Smooth muscle cell (in vitro differentiated cells): Measurements from ENCODE around the gene PGRMC1. TPM values are rescaled to one million over a fixed set of nuclear protein-coding genes. Genes with fewer than 3 reads are reported as not detected.

Source experiments
- DNase-seq: peaks from one replicate; lab custom pipeline; 2025; ENCODE audit not compliant: unreplicated experiment; lab: John Stamatoyannopoulos, UW
- H2AFZ ChIP-seq: fragments of 200-600 bp; sonication (generic); 2 replicates; pipeline ENCODE4 v1.6.0; 2016; ENCODE audit warnings: antibody characterized with exemption, low read depth, mild to moderate bottlenecking
- H3F3A ChIP-seq: fragments of 200-600 bp; sonication (generic); 2 replicates; pipeline ENCODE4 v1.6.0; 2017; ENCODE audit warnings: antibody characterized with exemption, low read depth
- H3K27ac ChIP-seq: fragments of 200-600 bp; sonication (generic); 2 replicates; pipeline ENCODE4 v1.5.1; 2016; ENCODE audit warnings: low read depth, mild to moderate bottlenecking
- H3K27me3 ChIP-seq: fragments of 200-600 bp; sonication (generic); 2 replicates; pipeline ENCODE4 v1.6.1; 2016; ENCODE audit warnings: low read depth, mild to moderate bottlenecking
- H3K36me3 ChIP-seq: fragments of 200-600 bp; sonication (generic); 2 replicates; pipeline ENCODE4 v1.5.1; 2016; ENCODE audit warnings: low read depth
- H3K4me1 ChIP-seq: fragments of 200-600 bp; sonication (generic); 2 replicates; pipeline ENCODE4 v1.5.1; 2016; ENCODE audit warnings: low read depth
- H3K4me2 ChIP-seq: fragments of 200-600 bp; sonication (generic); 2 replicates; pipeline ENCODE4 v1.6.0; 2016; ENCODE audit warnings: mild to moderate bottlenecking
- H3K4me3 ChIP-seq: fragments of 200-600 bp; sonication (generic); 2 replicates; pipeline ENCODE4 v1.5.1; 2016; ENCODE audit warnings: mild to moderate bottlenecking
- H3K79me2 ChIP-seq: fragments of 200-600 bp; sonication (generic); 2 replicates; pipeline ENCODE4 v1.6.0; 2016; ENCODE audit warnings: low read depth, mild to moderate bottlenecking
- H3K9ac ChIP-seq: fragments of 200-600 bp; sonication (generic); 2 replicates; pipeline ENCODE4 v1.6.0; 2016; ENCODE audit warnings: low read depth
- H3K9me3 ChIP-seq: fragments of 200-600 bp; sonication (generic); replicated peaks from 2 replicates; pipeline ENCODE4 v1.5.1; 2016; ENCODE audit warnings: low read depth
- H4K20me1 ChIP-seq: fragments of 200-600 bp; sonication (generic); 2 replicates; pipeline ENCODE4 v1.6.0; 2016; ENCODE audit warnings: low read depth
- CTCF ChIP-seq: fragments of 200-600 bp; sonication (generic); IDR thresholded peaks from 2 replicates; pipeline ENCODE4 v1.5.1; 2017; ENCODE audit warnings: borderline replicate concordance, mild to moderate bottlenecking, antibody characterized with exemption; ENCODE audit not compliant: insufficient read depth, poor library complexity, severe bottlenecking
- WGBS: methylation state at CpG from one replicate; pipeline ENCODE4 v1.1.7; 2016; ENCODE audit warnings: low lambda C conversion rate; 5-methylcytosine and 5-hydroxymethylcytosine counted together
- polyA plus RNA-seq: library from polyadenylated mRNA; unstranded; fragments of >200 nt; fragmentation: Nextera tagmentation; extraction: Ambion mirVana; gene quantifications from 2 replicates; pipeline ENCODE4 v1.2.1, GENCODE V29; 2016
- total RNA-seq: library from RNA; depleted of rRNA; stranded (reverse); fragments of >200 nt; gene quantifications from 2 replicates; pipeline ENCODE4 v1.2.3, GENCODE V29; 2014

Gene PGRMC1
- total and polyA plus RNA-seq, 2 experiments from 2014 or later, result 131 to 169 TPM

GRCh38 chrX:119189595-119189994 is 46.5 kb upstream of the PGRMC1 start:
- DNase-seq, result no peak

GRCh38 chrX:119190091-119190681 is 45.9 kb upstream of the PGRMC1 start:
- H3K4me3 ChIP-seq, result no peak overlapping the region
- no peaks in the 10 kb centered on the region for H3K79me2 ChIP-seq

More at GRCh38 chrX:119189595-119189994, 46.5 kb upstream of the PGRMC1 start:
- H3K36me3 ChIP-seq, result no peaks in the 10 kb centered on the region
- no peaks in the 10 kb centered on the region for H3K27me3 ChIP-seq
- H3K4me2 ChIP-seq, result no peak overlapping the region
- no peak overlapping the region for H3K27ac ChIP-seq
- no peak overlapping the region for H3K4me3 ChIP-seq
- H3K4me1 ChIP-seq, result no peaks in the 10 kb centered on the region
- H4K20me1 ChIP-seq, result no peaks in the 10 kb centered on the region
- no peak overlapping the region for H3K9ac ChIP-seq
- H3K79me2 ChIP-seq, result no peaks in the 10 kb centered on the region
- H3F3A ChIP-seq, result no peaks in the 10 kb centered on the region
- no peak overlapping the region for H2AFZ ChIP-seq
- WGBS, result 38% methylated on average over 4 of the region's 4 CpGs
- no peak for TF ChIP-seq CTCF
- H3K9me3 ChIP-seq, result no peaks in the 10 kb centered on the region

GRCh38 chrX:119190831-119191230 is 45.3 kb upstream of the PGRMC1 start:
- TF ChIP-seq CTCF, result no peak
- Histone ChIP-seq H4K20me1 (no peaks in the 10 kb centered on the region), H3K9me3 (no peaks in the 10 kb centered on the region), H3K4me2 (no peak overlapping the region), H3K36me3 (no peaks in the 10 kb centered on the region), H3K4me3 (no peak overlapping the region), H3K79me2 (no peaks in the 10 kb centered on the region), H3K9ac (no peak overlapping the region), H3K27ac (no peak overlapping the region), H2AFZ (no peak overlapping the region), H3F3A (no peaks in the 10 kb centered on the region), H3K4me1 (no peaks in the 10 kb centered on the region), H3K27me3 (no peaks in the 10 kb centered on the region)
- no peak for DNase-seq
- 69% methylated on average over 8 of the region's 8 CpGs for WGBS

More at GRCh38 chrX:119190091-119190681, 45.9 kb upstream of the PGRMC1 start:
- Histone ChIP-seq H2AFZ (no peak overlapping the region), H3K9ac (no peak overlapping the region), H3K27ac (no peak overlapping the region), H3K4me1 (no peaks in the 10 kb centered on the region), H3F3A (no peaks in the 10 kb centered on the region), H3K4me2 (no peak overlapping the region), H4K20me1 (no peaks in the 10 kb centered on the region), H3K27me3 (no peaks in the 10 kb centered on the region), H3K9me3 (no peaks in the 10 kb centered on the region), H3K36me3 (no peaks in the 10 kb centered on the region)
- DNase-seq, result no peak
- 74% methylated on average over 4 of the region's 4 CpGs for WGBS
- no peak for TF ChIP-seq CTCF

- Histone ChIP-seq H3K4me2 (no peak overlapping the region), H2AFZ (no peak overlapping the region), H3K9ac (no peak overlapping the region), H3K27ac (no peak overlapping the region), H3K27me3 (no peaks in the 10 kb centered on the region), H3F3A (no peaks in the 10 kb centered on the region), H3K36me3 (no peaks in the 10 kb centered on the region), H3K4me1 (no peaks in the 10 kb centered on the region), H4K20me1 (no peaks in the 10 kb centered on the region), H3K79me2 (no peaks in the 10 kb centered on the region), H3K4me3 (no peak overlapping the region), H3K9me3 (no peaks in the 10 kb centered on the region)
- WGBS, result 65% methylated on average over 5 of the region's 5 CpGs
- DNase-seq, result no peak
- TF ChIP-seq CTCF, result peak; percentile 31
Measured at GRCh38 chrX:119194621-119195020, 41.5 kb upstream of the PGRMC1 start.
